Stimulated activated naive B cell treated with anti-CD40 and anti-IgM and Interleukin-4, amounts not matched to agents 10 μg/mL and 1 μg/mL and 100 μg/mL, for 72 hours (primary cell): Measurements from ENCODE around the gene SMIM41.
A peak's percentile ranks its signal among the peaks of the same experiment; 100 is the strongest.

ENCODE experiments used
- ATAC-seq, 2 donors: fragments of 150-1000 bp; cut with Tn5 transposase; replicated peaks; 2 replicates each; pipeline ENCODE4 v1.10.0; 2021; ENCODE audit warnings: moderate library complexity in 1 of 2
- DNase-seq: peaks from one replicate; pipeline ENCODE4 v3.0.0; 2021
- H3K27ac Mint-ChIP-seq: one replicate; pipeline ENCODE4 v1.8.0; 2022; ENCODE audit warnings: mild to moderate bottlenecking, mixed read lengths
- H3K27me3 Mint-ChIP-seq, 2 donors: one replicate each; pipeline ENCODE4 v1.8.0; 2022; ENCODE audit warnings: mixed read lengths in 2 of 2
- H3K36me3 Mint-ChIP-seq, 2 donors: one replicate each; pipeline ENCODE4 v1.8.0; 2022; ENCODE audit warnings: mixed read lengths in 2 of 2, mild to moderate bottlenecking in 1 of 2
- H3K4me1 Mint-ChIP-seq, 2 donors: one replicate each; pipeline ENCODE4 v1.8.0; 2022; ENCODE audit warnings: mixed read lengths in 2 of 2, mild to moderate bottlenecking in 1 of 2
- H3K4me3 Mint-ChIP-seq, 2 donors: one replicate each; pipeline ENCODE4 v1.8.0; 2022; ENCODE audit warnings: mild to moderate bottlenecking in 2 of 2, mixed read lengths in 2 of 2, moderate library complexity in 1 of 2
- H3K9me3 Mint-ChIP-seq, 2 donors: one replicate each; pipeline ENCODE4 v1.8.0; 2022; ENCODE audit warnings: mixed read lengths in 2 of 2, mild to moderate bottlenecking in 1 of 2

Gene SMIM41

GRCh38 chr12:52055731-52056711 lies 23.5 kb upstream of the SMIM41 start:
- no peak overlapping the region for H3K27ac Mint-ChIP-seq
- no peak for DNase-seq
- peaks cover 35 to 49% of the 10 kb centered on the region in 2 donors for H3K36me3 Mint-ChIP-seq
- ATAC-seq: no peak
- no peaks in the 10 kb centered on the region for H3K27me3 Mint-ChIP-seq
- peaks cover 28 to 42% of the 10 kb centered on the region in 2 donors for H3K4me1 Mint-ChIP-seq
- no peaks in the 10 kb centered on the region for H3K9me3 Mint-ChIP-seq
- H3K4me3 Mint-ChIP-seq: no peak overlapping the region

- DNase-seq (no peak), ATAC-seq (no peak)
- Mint-ChIP-seq H3K36me3 (peaks cover 32 to 43% of the 10 kb centered on the region in 2 donors), H3K9me3 (no peaks in the 10 kb centered on the region), H3K27ac (no peak overlapping the region), H3K4me3 (no peak overlapping the region), H3K27me3 (no peaks in the 10 kb centered on the region), H3K4me1 (peaks cover 23 to 33% of the 10 kb centered on the region in 2 donors)
These were observed 22.5 kb upstream of the SMIM41 start for GRCh38 chr12:52056801-52057637.

- Mint-ChIP-seq H3K4me1 (peaks cover 14 to 24% of the 10 kb centered on the region in 2 donors), H3K36me3 (peaks cover 32 to 40% of the 10 kb centered on the region in 2 donors), H3K27me3 (no peaks in the 10 kb centered on the region), H3K4me3 (no peak overlapping the region), H3K27ac (no peak overlapping the region), H3K9me3 (no peaks in the 10 kb centered on the region)
- no peak for ATAC-seq
- DNase-seq: no peak
These were observed 21.6 kb upstream of the SMIM41 start for GRCh38 chr12:52057638-52058576.

DNA sequence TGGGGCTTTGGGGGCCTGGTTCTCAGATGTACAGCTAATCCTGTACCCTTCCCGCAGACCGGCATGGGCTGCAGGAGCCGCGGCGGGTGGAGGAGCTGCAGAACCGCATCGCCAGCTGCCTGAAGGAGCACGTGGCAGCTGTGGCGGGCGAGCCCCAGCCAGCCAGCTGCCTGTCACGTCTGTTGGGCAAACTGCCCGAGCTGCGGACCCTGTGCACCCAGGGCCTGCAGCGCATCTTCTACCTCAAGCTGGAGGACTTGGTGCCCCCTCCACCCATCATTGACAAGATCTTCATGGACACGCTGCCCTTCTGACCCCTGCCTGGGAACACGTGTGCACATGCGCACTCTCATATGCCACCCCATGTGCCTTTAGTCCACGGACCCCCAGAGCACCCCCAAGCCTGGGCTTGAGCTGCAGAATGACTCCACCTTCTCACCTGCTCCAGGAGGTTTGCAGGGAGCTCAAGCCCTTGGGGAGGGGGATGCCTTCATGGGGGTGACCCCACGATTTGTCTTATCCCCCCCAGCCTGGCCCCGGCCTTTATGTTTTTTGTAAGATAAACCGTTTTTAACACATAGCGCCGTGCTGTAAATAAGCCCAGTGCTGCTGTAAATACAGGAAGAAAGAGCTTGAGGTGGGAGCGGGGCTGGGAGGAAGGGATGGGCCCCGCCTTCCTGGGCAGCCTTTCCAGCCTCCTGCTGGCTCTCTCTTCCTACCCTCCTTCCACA lies 20.7 kb upstream of the SMIM41 start:
- ATAC-seq (no peak), DNase-seq (no peak)
- Mint-ChIP-seq H3K27ac (no peak overlapping the region), H3K27me3 (peaks cover 0 to 4% of the 10 kb centered on the region in 2 donors), H3K36me3 (peaks cover 32 to 37% of the 10 kb centered on the region in 2 donors), H3K4me3 (no peak overlapping the region), H3K9me3 (no peaks in the 10 kb centered on the region), H3K4me1 (peaks cover 7 to 16% of the 10 kb centered on the region in 2 donors)

GRCh38 chr12:52059582-52060497 lies 19.7 kb upstream of the SMIM41 start:
- DNase-seq (no peak), ATAC-seq (no peak)
- Mint-ChIP-seq H3K4me3 (no peak overlapping the region), H3K4me1 (peaks cover 2 to 8% of the 10 kb centered on the region in 2 donors), H3K36me3 (peaks cover 24 to 29% of the 10 kb centered on the region in 2 donors), H3K9me3 (no peaks in the 10 kb centered on the region), H3K27ac (no peak overlapping the region), H3K27me3 (peaks cover 0 to 11% of the 10 kb centered on the region in 2 donors)

DNA sequence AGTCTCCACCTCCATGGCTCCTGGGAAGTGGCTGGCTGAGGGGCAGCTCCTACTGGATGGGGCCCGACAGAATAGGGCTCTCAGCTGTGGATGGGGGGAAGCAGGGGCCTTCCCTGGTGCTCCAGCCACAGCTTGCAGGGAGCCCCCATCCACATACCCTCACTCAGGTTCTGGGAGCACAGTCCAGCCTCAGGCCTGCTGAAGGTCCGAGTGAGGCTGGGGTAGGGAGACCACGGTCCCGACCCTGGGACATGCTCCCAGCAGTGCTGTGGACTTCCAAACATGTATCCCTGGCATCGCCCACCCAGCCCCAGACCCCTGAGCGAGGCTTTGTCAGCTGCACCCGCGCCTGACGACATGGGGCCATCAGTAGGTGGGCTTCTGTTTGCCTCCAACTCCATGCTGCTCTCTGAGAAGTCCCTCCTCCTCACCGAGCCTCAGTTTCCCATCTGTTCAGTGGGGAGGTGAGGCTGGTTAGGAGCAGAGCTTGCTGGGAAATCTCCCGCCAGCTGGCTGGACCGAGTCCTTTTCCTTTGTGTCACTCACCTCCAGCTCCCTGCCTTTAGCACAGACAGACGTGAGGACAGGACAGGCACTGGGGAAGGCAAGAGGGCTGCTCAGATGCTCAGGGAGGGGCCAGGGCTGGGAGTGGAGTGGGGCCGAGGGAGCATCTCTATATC lies 18.9 kb upstream of the SMIM41 start:
- Mint-ChIP-seq H3K4me3 (no peak overlapping the region), H3K36me3 (peaks cover 22 to 27% of the 10 kb centered on the region in 2 donors)
- no peak for ATAC-seq

GRCh38 chr12:52061470-52062166 lies 17.9 kb upstream of the SMIM41 start:
- Mint-ChIP-seq H3K27ac (no peak overlapping the region), H3K4me1 (peaks cover 5 to 6% of the 10 kb centered on the region in 2 donors), H3K27me3 (peaks cover 0 to 11% of the 10 kb centered on the region in 2 donors), H3K36me3 (peaks cover 19 to 23% of the 10 kb centered on the region in 2 donors), H3K9me3 (no peaks in the 10 kb centered on the region), H3K4me3 (no peak overlapping the region)
- no peak for ATAC-seq
- DNase-seq: no peak

More for the DNA sequence above, 18.9 kb upstream of the SMIM41 start:
- no peak overlapping the region for H3K27ac Mint-ChIP-seq
- peaks cover 0 to 11% of the 10 kb centered on the region in 2 donors for H3K27me3 Mint-ChIP-seq
- H3K4me1 Mint-ChIP-seq: peaks cover 2 to 6% of the 10 kb centered on the region in 2 donors
- DNase-seq: no peak
- no peaks in the 10 kb centered on the region for H3K9me3 Mint-ChIP-seq

DNA sequence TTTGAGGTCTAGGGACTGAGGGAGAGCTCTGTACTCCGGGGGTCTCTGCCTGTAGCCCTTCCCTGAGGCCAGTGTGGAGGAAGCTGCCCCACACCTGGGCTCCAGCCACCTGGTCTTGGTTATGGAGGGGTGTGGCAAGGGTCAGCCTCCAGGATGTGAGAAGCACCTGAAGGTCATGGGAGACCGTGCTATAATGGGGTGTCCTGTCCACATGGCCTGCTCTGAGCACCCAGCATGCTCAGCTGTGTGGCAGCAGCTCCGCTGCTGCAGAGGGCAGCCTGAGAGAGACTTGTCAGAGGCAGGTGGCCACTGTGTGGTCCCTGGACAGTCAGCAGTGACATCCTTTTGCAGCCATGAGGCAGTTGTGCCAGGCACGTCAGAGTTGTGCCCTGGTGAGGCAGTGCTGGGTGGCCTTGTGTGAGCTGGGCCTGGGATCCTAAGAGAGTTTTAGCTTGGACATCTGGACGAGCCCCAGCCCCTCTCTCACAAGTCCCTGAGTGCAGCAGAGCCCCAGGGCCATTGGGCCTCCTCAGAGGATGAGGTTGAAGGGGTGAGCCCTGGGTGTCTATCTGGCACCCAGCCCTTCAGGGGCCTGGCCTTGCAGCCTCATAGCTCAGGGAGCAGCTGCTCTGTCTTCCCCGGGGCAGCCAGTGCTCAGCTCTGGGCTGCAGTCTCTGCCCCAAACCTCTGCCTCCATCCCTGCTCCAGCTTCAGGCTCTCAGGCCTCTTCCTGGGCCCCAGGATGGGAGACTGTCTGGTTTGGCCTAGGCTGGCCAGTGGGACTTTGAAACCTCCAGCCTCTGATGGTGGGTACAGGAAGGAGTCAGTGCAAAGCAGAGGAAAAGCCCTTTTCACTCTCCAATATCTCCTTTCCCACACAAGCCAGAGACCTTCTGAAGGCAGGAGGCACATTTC lies 17.1 kb upstream of the SMIM41 start:
- Mint-ChIP-seq H3K36me3 (peaks cover 15 to 17% of the 10 kb centered on the region in 2 donors), H3K27ac (no peak overlapping the region), H3K4me3 (no peak overlapping the region), H3K4me1 (peaks cover 2 to 6% of the 10 kb centered on the region in 2 donors), H3K9me3 (no peaks in the 10 kb centered on the region), H3K27me3 (peaks cover 0 to 11% of the 10 kb centered on the region in 2 donors)
- DNase-seq: no peak
- no peak for ATAC-seq

- ATAC-seq (no peak), DNase-seq (no peak)
- H3K4me1 Mint-ChIP-seq: peaks cover 0 to 6% of the 10 kb centered on the region in 2 donors
- peaks cover 0 to 11% of the 10 kb centered on the region in 2 donors for H3K27me3 Mint-ChIP-seq
- H3K27ac Mint-ChIP-seq: peak overlapping the region; percentile 37
- H3K4me3 Mint-ChIP-seq: no peak overlapping the region
- H3K36me3 Mint-ChIP-seq: peaks cover 11 to 12% of the 10 kb centered on the region in 2 donors
- no peaks in the 10 kb centered on the region for H3K9me3 Mint-ChIP-seq
These were observed 16.2 kb upstream of the SMIM41 start for GRCh38 chr12:52063082-52063924.
